PC-3 (cell line): ENCODE results near the gene KCNK4.

Source experiments
- EZH2 ChIP-seq: fragments of 300-600 bp; sonication (generic); IDR thresholded peaks from one replicate; pipeline ENCODE4 v1.6.1; 2017; ENCODE audit warnings: antibody characterized with exemption, mild to moderate bottlenecking, low read length; ENCODE audit not compliant: unreplicated experiment
- EZH2phosphoT487 ChIP-seq: fragments of 300-600 bp; sonication (generic); IDR thresholded peaks from 2 replicates; pipeline ENCODE4 v1.6.1; 2018; ENCODE audit warnings: mild to moderate bottlenecking, antibody characterized with exemption, low read length, borderline replicate concordance
- TF ChIP-seq, protein P1 (sequence below): fragments of 300-600 bp; sonication (generic); conservative IDR thresholded peaks from 2 replicates; pipeline ENCODE4 v1.5.1; 2017; ENCODE audit warnings: antibody characterized with exemption, low read depth, mild to moderate bottlenecking, low read length

DNA sequence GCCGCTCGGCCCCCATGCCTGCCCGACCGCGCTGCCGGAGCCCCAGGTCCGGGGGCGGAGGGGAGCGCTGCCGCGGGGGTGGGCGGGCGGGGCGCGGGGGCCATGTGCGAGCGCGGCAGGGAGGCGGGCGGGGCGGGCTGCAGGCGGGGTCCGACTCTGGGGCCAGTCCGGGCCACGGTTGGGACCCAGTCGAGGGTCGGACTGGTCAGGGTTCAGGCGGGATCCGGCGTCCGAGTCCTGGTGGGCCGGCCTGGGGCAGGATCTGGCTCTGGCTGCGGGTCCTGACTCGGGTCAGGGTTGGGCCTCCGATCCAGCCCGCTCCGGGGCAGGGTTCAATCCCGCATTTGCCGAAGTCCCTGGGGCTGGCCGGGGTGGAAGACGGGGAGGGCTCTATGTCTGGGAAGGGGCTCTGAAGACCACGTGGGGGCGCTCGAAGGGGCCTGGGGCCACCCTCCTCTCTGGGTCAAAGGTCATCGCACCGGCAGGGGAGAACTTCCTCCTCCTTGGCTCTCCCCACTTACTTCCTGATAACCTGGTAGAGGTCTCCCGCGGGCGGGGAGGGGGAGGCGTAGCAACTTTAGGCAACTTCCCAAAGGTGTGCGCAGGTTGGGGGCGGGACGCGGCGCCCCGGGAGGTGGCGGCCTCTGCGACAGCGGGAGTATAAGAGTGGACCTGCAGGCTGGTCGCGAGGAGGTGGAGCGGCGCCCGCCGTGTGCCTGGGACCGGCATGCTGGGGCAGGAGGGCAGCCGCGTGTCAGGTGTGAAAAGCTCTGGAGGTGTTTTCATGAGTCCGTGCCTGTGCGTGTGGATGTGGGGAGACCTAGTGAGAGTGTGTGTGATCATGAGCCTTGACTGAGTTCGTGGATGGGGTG, 14.8 kb downstream of the KCNK4 start:
- TF ChIP-seq, protein P1, sequence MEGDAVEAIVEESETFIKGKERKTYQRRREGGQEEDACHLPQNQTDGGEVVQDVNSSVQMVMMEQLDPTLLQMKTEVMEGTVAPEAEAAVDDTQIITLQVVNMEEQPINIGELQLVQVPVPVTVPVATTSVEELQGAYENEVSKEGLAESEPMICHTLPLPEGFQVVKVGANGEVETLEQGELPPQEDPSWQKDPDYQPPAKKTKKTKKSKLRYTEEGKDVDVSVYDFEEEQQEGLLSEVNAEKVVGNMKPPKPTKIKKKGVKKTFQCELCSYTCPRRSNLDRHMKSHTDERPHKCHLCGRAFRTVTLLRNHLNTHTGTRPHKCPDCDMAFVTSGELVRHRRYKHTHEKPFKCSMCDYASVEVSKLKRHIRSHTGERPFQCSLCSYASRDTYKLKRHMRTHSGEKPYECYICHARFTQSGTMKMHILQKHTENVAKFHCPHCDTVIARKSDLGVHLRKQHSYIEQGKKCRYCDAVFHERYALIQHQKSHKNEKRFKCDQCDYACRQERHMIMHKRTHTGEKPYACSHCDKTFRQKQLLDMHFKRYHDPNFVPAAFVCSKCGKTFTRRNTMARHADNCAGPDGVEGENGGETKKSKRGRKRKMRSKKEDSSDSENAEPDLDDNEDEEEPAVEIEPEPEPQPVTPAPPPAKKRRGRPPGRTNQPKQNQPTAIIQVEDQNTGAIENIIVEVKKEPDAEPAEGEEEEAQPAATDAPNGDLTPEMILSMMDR, result peak; percentile 63
- no peak for TF ChIP-seq EZH2
- no peak for TF ChIP-seq EZH2phosphoT487
